ENCODE measurements around the gene DNAJC4.

GRCh38 chr11:64267207-64267945 is 37.0 kb downstream of the DNAJC4 start:
- TF ChIP-seq, protein P1, sequence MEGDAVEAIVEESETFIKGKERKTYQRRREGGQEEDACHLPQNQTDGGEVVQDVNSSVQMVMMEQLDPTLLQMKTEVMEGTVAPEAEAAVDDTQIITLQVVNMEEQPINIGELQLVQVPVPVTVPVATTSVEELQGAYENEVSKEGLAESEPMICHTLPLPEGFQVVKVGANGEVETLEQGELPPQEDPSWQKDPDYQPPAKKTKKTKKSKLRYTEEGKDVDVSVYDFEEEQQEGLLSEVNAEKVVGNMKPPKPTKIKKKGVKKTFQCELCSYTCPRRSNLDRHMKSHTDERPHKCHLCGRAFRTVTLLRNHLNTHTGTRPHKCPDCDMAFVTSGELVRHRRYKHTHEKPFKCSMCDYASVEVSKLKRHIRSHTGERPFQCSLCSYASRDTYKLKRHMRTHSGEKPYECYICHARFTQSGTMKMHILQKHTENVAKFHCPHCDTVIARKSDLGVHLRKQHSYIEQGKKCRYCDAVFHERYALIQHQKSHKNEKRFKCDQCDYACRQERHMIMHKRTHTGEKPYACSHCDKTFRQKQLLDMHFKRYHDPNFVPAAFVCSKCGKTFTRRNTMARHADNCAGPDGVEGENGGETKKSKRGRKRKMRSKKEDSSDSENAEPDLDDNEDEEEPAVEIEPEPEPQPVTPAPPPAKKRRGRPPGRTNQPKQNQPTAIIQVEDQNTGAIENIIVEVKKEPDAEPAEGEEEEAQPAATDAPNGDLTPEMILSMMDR (IDR thresholded peaks at IDR 0.05) = no peak
- TF ChIP-seq POLR2A (IDR thresholded peaks at IDR 0.05) = no peak
